Endodermal cell (in vitro differentiated cells): ENCODE measurements around the gene PAH. TPM values are rescaled to one million over a fixed set of nuclear protein-coding genes. Genes with fewer than 3 reads are reported as not detected.

Experiments
- DNase-seq: peaks from one replicate; pipeline ENCODE4 v3.0.0-alpha.2; 2017
- H3K27ac ChIP-seq: 2 replicates; pipeline ENCODE4 v1.5.1; 2013; ENCODE audit warnings: mild to moderate bottlenecking, low read depth, low read length, moderate library complexity
- H3K27me3 ChIP-seq: 2 replicates; pipeline ENCODE4 v1.6.1; 2013; ENCODE audit warnings: mild to moderate bottlenecking, low read length, moderate library complexity; ENCODE audit not compliant: insufficient read depth, control insufficient read depth, poor library complexity, severe bottlenecking
- H3K36me3 ChIP-seq: 2 replicates; pipeline ENCODE4 v1.7.0; 2013; ENCODE audit warnings: mild to moderate bottlenecking, low read length, moderate library complexity; ENCODE audit not compliant: control insufficient read depth, insufficient read depth
- H3K4me1 ChIP-seq: one replicate; pipeline ENCODE4 v1.7.0; 2013; ENCODE audit warnings: low read length; ENCODE audit not compliant: control insufficient read depth, insufficient read depth
- H3K4me3 ChIP-seq: 2 replicates; pipeline ENCODE4 v1.5.1; 2013; ENCODE audit warnings: mild to moderate bottlenecking, low read length, moderate library complexity
- H3K9ac ChIP-seq: 2 replicates; pipeline ENCODE4 v1.6.1; 2013; ENCODE audit warnings: mild to moderate bottlenecking, low read length, moderate library complexity; ENCODE audit not compliant: poor library complexity, severe bottlenecking; ENCODE audit errors: extremely low read depth
- H3K9me3 ChIP-seq: 2 replicates; pipeline ENCODE4 v1.6.1; 2013; ENCODE audit warnings: mild to moderate bottlenecking, low read length, moderate library complexity; ENCODE audit not compliant: control insufficient read depth
- H3K27ac Mint-ChIP-seq: 2 replicates; pipeline ENCODE4 v1.8.0; 2020; ENCODE audit warnings: mixed read lengths
- H3K27me3 Mint-ChIP-seq: 2 replicates; pipeline ENCODE4 v1.8.0; 2021; ENCODE audit warnings: mild to moderate bottlenecking, mixed read lengths; ENCODE audit not compliant: insufficient read depth
- H3K36me3 Mint-ChIP-seq: 2 replicates; pipeline ENCODE4 v1.8.0; 2020; ENCODE audit warnings: low read depth, mixed read lengths
- H3K4me1 Mint-ChIP-seq: 2 replicates; pipeline ENCODE4 v1.8.0; 2020; ENCODE audit warnings: mixed read lengths
- H3K4me3 Mint-ChIP-seq: 2 replicates; pipeline ENCODE4 v1.8.0; 2020; ENCODE audit warnings: mild to moderate bottlenecking, moderate library complexity, mixed read lengths
- H3K9me3 Mint-ChIP-seq: 2 replicates; pipeline ENCODE4 v1.8.0; 2020; ENCODE audit warnings: mild to moderate bottlenecking, mixed read lengths
- WGBS, 2 experiments: methylation state at CpG; one replicate each; pipeline versions ENCODE4 v1.1.5 to v1.1.7; 2013; ENCODE audit warnings: missing lambda C conversion rate in 2 of 2, mixed read lengths in 1 of 2; ENCODE audit not compliant: insufficient coverage in 1 of 2, insufficient read length in 1 of 2; 5-methylcytosine and 5-hydroxymethylcytosine counted together
- long read RNA-seq, 4 experiments: library from polyadenylated mRNA in 2 of 4; library from RNA in 1 of 4; library from capped mRNA in 1 of 4; stranded (forward) in 3 of 4; unstranded in 1 of 4; transcript quantifications; one replicate each; pipeline ENCODE4 v2.0.0, GENCODE V29; 2020 to 2021; ENCODE audit warnings: inconsistent platforms in 1 of 4
- polyA plus RNA-seq, 2 experiments: library from polyadenylated mRNA; stranded (reverse); fragments of 50-300 nt; gene quantifications; one replicate each; pipeline ENCODE4 v1.2.3, GENCODE V29; 2013
- total RNA-seq, 2 donors: library from RNA; stranded (reverse); fragmentation: NEBNext Ultra II Directional in 1 of 2; extraction: Animal tissue kit (Norgen Biotek cat#: 25700) in 1 of 2; gene quantifications; 2 replicates in 1 of 2; 3 replicates in 1 of 2; pipeline ENCODE4 v1.2.1, GENCODE V29; 2021
- TF ChIP-seq, protein P1 (sequence below): fragments of 200-600 bp; sonication (generic); conservative IDR thresholded peaks from 2 replicates; pipeline ENCODE4 v1.5.0; 2021; ENCODE audit warnings: antibody characterized with exemption, mild to moderate bottlenecking

The PAH gene
- total RNA-seq = 1 to 10 TPM; 1.5 to 1.9 TPM
- polyA plus RNA-seq (2013, experiment 1 of 2) = 0.07 TPM
- 0.25 TPM for polyA plus RNA-seq (2013, experiment 2 of 2)
- long read RNA-seq, experiment 1, partial matches to known transcripts = 0 of 1 reads
- long read RNA-seq, experiment 1, other reads (novel, unspliced or antisense) = 0 of 1 reads
- long read RNA-seq, experiment 2, full-length matches to known transcripts = 2 of 3 reads
- long read RNA-seq, experiment 2, partial matches to known transcripts = 1 of 3 reads
- long read RNA-seq, experiment 2, other reads (novel, unspliced or antisense) = 0 of 3 reads
- long read RNA-seq, experiment 3, full-length matches to known transcripts = 1 of 2 reads
- long read RNA-seq, experiment 3, partial matches to known transcripts = 1 of 2 reads
- long read RNA-seq, experiment 3, other reads (novel, unspliced or antisense) = 0 of 2 reads
- long read RNA-seq, experiment 4 = 0 reads

- peaks cover 19% of the 10 kb centered on the region for H3K27me3 Mint-ChIP-seq
- Histone ChIP-seq H3K4me1 (no peaks in the 10 kb centered on the region), H3K9me3 (no peaks in the 10 kb centered on the region), H3K27me3 (peaks cover 12% of the 10 kb centered on the region), H3K4me3 (peak within 1 kb of the TSS; percentile 74), H3K9ac (peak within 1 kb of the TSS; percentile 31), H3K27ac (no peak within 1 kb of the TSS), H3K36me3 (no peaks in the 10 kb centered on the region)
- DNase-seq = peak; percentile 94
- H3K36me3 Mint-ChIP-seq = no peaks in the 10 kb centered on the region
- H3K4me3 Mint-ChIP-seq = peak within 1 kb of the TSS; percentile 59
- H3K27ac Mint-ChIP-seq = peak within 1 kb of the TSS; percentile 77
- TF ChIP-seq, protein P1, sequence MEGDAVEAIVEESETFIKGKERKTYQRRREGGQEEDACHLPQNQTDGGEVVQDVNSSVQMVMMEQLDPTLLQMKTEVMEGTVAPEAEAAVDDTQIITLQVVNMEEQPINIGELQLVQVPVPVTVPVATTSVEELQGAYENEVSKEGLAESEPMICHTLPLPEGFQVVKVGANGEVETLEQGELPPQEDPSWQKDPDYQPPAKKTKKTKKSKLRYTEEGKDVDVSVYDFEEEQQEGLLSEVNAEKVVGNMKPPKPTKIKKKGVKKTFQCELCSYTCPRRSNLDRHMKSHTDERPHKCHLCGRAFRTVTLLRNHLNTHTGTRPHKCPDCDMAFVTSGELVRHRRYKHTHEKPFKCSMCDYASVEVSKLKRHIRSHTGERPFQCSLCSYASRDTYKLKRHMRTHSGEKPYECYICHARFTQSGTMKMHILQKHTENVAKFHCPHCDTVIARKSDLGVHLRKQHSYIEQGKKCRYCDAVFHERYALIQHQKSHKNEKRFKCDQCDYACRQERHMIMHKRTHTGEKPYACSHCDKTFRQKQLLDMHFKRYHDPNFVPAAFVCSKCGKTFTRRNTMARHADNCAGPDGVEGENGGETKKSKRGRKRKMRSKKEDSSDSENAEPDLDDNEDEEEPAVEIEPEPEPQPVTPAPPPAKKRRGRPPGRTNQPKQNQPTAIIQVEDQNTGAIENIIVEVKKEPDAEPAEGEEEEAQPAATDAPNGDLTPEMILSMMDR = peak; percentile 55
- peaks cover 3% of the 10 kb centered on the region for H3K4me1 Mint-ChIP-seq
- no peaks in the 10 kb centered on the region for H3K9me3 Mint-ChIP-seq
- 34 to 44% methylated on average over 11 to 29 of the region's 30 CpGs for WGBS, 2 experiments
Observed at GRCh38 chr12:102917026-102917787, at the start of gene PAH. Gene PAH, minus strand, starts transcription at chr12:102917244. Its CDS starts 114 bp downstream, at chr12:102917130.

- Mint-ChIP-seq H3K4me3 (no peak overlapping the region), H3K9me3 (peaks cover 18% of the 10 kb centered on the region), H3K4me1 (peaks cover 27% of the 10 kb centered on the region), H3K27ac (no peak overlapping the region), H3K27me3 (peaks cover 94% of the 10 kb centered on the region), H3K36me3 (peaks cover 3% of the 10 kb centered on the region)
- Histone ChIP-seq H3K4me1 (peaks cover 4% of the 10 kb centered on the region), H3K4me3 (no peak overlapping the region), H3K27me3 (peaks cover 100% of the 10 kb centered on the region), H3K27ac (peak overlapping the region; percentile 45), H3K9me3 (peaks cover 18% of the 10 kb centered on the region), H3K36me3 (no peaks in the 10 kb centered on the region), H3K9ac (no peak overlapping the region)
- TF ChIP-seq, protein P1 = no peak
- WGBS, 2 experiments = 20 to 37% methylated on average over 2 to 12 of the region's 12 CpGs
- peak; percentile 53 for DNase-seq
Observed at GRCh38 chr12:102966200-102966863, 49.3 kb upstream of the PAH start.
